Measurements from ENCODE around the gene RFTN1.

RFTN1 gene

GRCh38 chr3:16406166-16406565 lies 107.3 kb downstream of the RFTN1 start:
- no peak for DNase-seq (ENCODE audit: low spot score)

GRCh38 chr3:16404349-16404895 lies 109.1 kb downstream of the RFTN1 start:
- DNase-seq (ENCODE audit: low spot score), result no peak

DNA sequence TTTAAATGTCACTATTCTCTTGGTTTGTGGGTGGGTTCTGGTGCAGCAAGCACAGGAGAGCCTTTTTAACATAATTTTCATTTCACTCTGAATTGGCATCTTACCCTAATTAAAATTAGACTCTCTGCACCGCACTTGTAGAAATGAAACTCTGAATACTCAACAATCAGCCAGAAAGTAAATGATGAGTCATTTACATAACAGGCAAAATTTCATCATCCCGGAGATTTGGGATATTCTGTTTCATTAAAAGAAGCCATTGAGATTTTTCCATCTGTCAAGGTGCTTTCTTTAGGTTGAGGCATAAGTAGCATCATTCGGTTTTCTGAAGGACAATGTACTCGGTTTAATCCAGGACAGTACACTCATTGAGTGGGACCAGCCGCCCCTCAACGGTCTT lies 111.0 kb downstream of the RFTN1 start:
- no peak for DNase-seq (ENCODE audit: low spot score)

- DNase-seq (ENCODE audit: low spot score), result no peak
Measured at GRCh38 chr3:16401273-16401672, 112.2 kb downstream of the RFTN1 start.

GRCh38 chr3:16400106-16400931 lies 113.2 kb downstream of the RFTN1 start:
- DNase-seq (ENCODE audit: low spot score), result no peak

DNA sequence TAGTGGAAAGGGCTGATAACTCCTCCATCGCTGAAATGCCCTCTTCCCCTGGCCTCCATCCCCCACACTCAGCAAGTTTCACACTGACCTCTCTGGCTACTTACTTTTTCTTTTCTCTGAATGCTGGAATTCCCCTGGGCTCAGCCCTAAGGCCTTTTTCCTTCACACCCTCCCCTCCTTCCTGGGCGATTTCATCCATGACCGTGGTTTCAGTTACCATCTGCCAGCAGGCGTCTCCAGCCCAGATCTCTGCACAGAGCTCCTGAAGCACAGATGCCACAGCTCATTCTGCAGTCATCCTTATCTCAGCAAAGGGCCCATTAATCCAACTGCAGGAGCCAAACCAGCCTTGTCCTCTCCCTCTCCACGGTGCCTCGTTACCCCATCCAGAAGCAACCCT lies 114.0 kb downstream of the RFTN1 start:
- DNase-seq (ENCODE audit: low spot score), result no peak

- DNase-seq (ENCODE audit: low spot score), result no peak
Measured at GRCh38 chr3:16398648-16399047, 114.9 kb downstream of the RFTN1 start.

GRCh38 chr3:16396202-16396601 lies 117.3 kb downstream of the RFTN1 start:
- DNase-seq (ENCODE audit: low spot score), result no peak

GRCh38 chr3:16395212-16395611 lies 118.3 kb downstream of the RFTN1 start:
- DNase-seq (ENCODE audit: low spot score), result no peak

DNA sequence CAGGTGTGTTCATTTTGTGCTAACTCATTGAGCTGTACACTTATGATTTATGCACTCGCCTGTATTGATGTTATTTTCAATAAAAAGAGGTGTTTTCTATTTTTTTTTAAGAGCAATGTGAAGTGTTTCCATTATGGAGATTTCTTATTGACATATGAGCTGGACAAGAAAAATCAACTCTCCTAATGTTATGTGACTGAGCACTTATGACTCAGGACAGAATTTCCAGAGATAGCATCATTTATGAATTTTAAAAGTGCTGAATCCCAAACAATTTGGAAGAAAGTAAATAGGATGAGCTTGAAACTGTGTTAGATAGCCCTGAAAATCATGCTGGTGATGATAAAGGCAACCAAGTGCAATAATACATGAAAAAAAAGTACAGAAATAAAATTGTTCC lies 118.9 kb downstream of the RFTN1 start:
- DNase-seq (ENCODE audit: low spot score), result no peak

DNA sequence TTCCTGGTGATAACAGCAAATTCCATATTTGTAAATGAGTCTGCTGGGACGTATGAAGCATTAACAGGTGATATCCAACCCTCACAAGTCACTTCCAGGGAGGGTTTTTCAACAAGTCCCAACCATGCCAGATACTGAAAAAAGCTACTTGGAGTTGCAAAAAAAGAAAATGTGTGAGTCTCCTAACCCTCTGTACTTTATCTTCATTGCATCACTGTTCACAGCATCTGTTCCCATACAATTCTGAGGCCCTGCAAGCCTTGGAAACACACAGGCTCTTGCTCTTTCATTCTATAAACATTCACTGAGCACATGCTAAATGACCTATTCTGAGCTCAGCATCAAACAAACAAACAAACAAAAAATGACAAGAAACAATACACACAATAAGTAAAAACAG lies 120.8 kb downstream of the RFTN1 start:
- DNase-seq (ENCODE audit: low spot score), result no peak

GRCh38 chr3:16392065-16392464 lies 121.4 kb downstream of the RFTN1 start:
- DNase-seq (ENCODE audit: low spot score), result no peak

DNA sequence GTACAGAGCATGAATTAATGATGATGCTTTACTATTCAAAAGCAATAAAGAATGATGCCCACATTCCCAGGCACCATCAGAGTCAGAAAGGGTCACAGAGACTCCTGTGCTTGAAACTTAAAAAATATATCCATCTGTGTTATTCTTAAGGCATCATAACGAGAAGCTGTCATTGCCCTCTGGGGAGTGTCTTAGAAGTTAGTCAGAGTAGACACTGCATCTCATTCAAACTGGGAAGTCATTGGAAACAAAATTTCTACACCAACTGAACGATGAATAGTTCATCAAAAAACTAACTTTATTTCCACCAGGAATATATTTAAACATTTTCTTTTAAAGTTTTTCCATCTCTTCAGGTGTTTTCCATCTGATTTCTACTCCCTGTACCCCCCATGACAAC lies 122.9 kb downstream of the RFTN1 start:
- DNase-seq (ENCODE audit: low spot score), result no peak

DNA sequence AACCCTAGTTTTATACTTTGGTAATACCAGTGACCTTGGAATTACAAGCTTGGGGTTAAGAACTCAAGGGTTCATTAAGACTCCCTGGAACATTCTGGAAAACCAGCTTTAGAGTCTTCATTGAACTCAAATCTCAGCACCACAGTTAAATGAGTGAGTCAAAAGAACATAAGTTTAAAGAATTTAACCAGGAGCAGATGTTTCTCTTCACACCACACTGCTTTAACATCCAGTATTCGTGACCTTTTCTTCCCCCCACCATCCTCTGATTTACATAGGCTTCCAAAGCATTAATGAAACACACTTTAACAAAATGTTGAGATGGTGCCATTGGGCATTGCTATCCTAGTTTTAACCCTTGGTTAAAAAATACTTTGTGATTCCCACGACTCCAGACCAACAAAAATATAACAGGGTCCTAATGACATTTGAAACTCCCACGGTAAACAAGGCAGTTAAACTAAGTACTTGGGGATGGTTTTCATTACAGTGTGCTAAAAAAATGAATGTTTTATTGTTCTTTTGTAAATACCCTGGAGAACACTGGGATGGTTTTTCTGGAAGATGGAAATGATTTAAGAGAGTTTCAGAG lies 124.6 kb downstream of the RFTN1 start:
- DNase-seq (ENCODE audit: low spot score), result no peak

- DNase-seq (ENCODE audit: low spot score), result no peak
Measured at GRCh38 chr3:16386561-16386960, 126.9 kb downstream of the RFTN1 start.

DNA sequence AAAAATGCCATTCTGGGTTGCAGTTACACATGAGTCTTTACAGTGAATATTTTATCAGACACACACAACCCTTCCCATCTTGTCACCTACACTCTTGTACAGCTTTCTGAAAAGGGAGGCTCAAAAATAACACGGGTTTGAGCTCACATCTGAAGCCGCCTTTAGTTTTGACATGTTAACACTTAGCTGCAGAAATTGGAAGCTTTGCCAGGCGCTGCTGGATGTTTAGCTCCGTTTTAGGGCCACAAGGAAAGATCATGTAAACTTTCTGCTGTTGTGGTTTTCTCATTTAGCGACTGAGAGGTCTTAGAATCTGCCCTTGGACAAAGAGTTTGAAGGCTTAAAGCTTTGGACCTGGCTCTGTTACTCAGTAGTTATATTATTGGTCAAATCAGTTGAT lies 128.3 kb downstream of the RFTN1 start:
- no peak for DNase-seq (ENCODE audit: low spot score)

- DNase-seq (ENCODE audit: low spot score), result no peak
Measured at GRCh38 chr3:16383864-16384263, 129.6 kb downstream of the RFTN1 start.

GRCh38 chr3:16382845-16383244 lies 130.7 kb downstream of the RFTN1 start:
- no peak for DNase-seq (ENCODE audit: low spot score)

DNA sequence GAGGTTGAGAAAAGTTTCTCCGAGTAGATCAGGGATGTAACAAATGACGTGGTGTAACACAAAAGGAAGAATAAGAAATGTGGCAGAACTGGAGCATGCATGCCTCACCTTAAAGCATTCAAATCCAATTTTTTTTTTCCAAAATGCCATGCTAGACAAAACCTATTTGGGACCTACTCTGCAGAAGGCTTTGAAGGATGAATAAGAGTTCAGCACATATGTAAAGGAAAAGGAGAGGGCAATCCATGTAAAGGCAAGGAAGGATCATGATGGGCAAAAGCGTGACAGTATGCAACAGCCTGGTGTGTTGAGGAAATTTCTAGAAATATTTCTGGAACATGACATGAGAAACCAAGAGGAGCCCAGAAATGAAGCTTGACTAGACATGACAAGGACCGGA lies 132.1 kb downstream of the RFTN1 start:
- DNase-seq (ENCODE audit: low spot score), result no peak

- no peak for DNase-seq (ENCODE audit: low spot score)
Measured at GRCh38 chr3:16380421-16380820, 133.1 kb downstream of the RFTN1 start.

DNA sequence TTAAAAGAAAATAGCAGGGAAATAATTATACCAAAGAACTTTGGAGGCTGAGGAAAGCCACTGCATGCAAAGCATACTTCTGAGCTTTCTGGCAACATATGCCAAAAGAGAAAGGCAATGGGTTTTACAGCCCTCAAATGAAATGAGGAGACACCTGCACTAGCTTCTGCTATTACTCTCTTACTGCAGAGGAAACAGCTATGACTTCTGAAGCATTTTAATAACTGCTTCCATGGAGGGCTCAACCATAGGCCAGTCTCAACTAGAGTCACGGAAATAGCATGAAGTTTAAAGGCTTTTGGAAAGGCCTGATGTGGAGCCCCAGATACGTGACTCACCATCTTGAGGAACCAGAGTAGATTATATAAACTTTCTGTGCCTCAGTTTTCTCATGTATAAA lies 133.7 kb downstream of the RFTN1 start:
- no peak for DNase-seq (ENCODE audit: low spot score)

GRCh38 chr3:16378920-16379319 lies 134.6 kb downstream of the RFTN1 start:
- DNase-seq (ENCODE audit: low spot score), result no peak

DNA sequence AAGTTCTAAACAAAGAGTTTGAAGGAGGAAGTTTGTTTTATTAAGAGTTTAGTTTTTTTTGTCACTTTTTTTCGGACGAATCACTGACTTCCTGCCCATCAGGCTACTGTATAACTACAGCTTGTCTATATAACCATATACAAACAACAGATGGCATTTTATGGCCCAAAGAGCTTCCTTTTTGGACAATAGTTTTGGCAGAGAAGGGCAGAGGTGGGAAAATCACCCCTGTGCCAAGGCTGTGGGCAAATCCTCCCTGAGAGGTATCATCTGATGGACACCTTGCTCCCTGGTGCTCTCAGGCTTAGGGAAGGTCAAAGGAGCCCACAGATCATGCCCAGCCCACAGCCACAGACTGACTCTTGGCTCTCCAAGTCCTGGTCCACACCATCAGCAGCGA lies 135.1 kb downstream of the RFTN1 start:
- no peak for DNase-seq (ENCODE audit: low spot score)

- no peak for DNase-seq (ENCODE audit: low spot score)
Measured at GRCh38 chr3:16377847-16378302, 135.6 kb downstream of the RFTN1 start.

Data from SW480 (cell line).